CD4-positive, alpha-beta T cell (primary cell): Measurements from ENCODE around the gene MS4A10. TPM values are rescaled to one million over a fixed set of nuclear protein-coding genes. Genes with fewer than 3 reads are reported as not detected.

Source experiments
- ATAC-seq: fragments of 200-7000 bp; cut with Tn5 transposase; one replicate; pipeline ENCODE4 v1.10.0; 2022; ENCODE audit warnings: mild to moderate bottlenecking; ENCODE audit not compliant: poor library complexity
- CTCF ChIA-PET: fragments of 350-600 bp; sonication (Branson Sonifier 250); formaldehyde crosslinking; loops from one replicate; lab custom pipeline; 2021; ENCODE audit warnings: antibody characterized with exemption, inconsistent platforms; lab: Charles Lee
- POLR2A ChIA-PET: fragments of 350-600 bp; sonication (Branson Sonifier 250); formaldehyde crosslinking; loops from one replicate; lab custom pipeline; 2021; ENCODE audit warnings: antibody characterized with exemption, inconsistent platforms; lab: Charles Lee
- DNase-seq, 14 experiments: peaks; one replicate each; pipeline ENCODE4 v3.0.0-alpha.2; 2013 to 2020; ENCODE audit warnings: mixed read lengths in 2 of 14
- H3K27ac ChIP-seq, 2 donors: one replicate each; pipeline versions ENCODE4 v1.5.1 to v1.7.0; 2013; ENCODE audit warnings: low read length in 2 of 2, low read depth in 1 of 2, mild to moderate bottlenecking in 1 of 2
- H3K27me3 ChIP-seq, 2 experiments: 1 replicate in 1 of 2; 2 replicates in 1 of 2; pipeline versions ENCODE4 v1.6.1 to v1.7.0; 2013; ENCODE audit warnings: low read length in 2 of 2, control low read depth in 1 of 2, mild to moderate bottlenecking in 1 of 2, moderate library complexity in 1 of 2; ENCODE audit not compliant: insufficient read depth in 2 of 2, control insufficient read depth in 1 of 2
- H3K36me3 ChIP-seq: one replicate; pipeline ENCODE4 v1.6.1; 2013; ENCODE audit warnings: low read length, control low read depth; ENCODE audit not compliant: insufficient read depth
- H3K4me1 ChIP-seq: one replicate; pipeline ENCODE4 v1.6.1; 2013; ENCODE audit warnings: low read length, control low read depth; ENCODE audit not compliant: insufficient read depth
- H3K4me3 ChIP-seq: one replicate; pipeline ENCODE4 v1.5.1; 2013; ENCODE audit warnings: mild to moderate bottlenecking, low read length, moderate library complexity
- H3K9me3 ChIP-seq, 2 experiments: 1 replicate in 1 of 2; 2 replicates in 1 of 2; pipeline versions ENCODE4 v1.6.1 to v1.7.0; 2013; ENCODE audit warnings: low read length in 2 of 2, mild to moderate bottlenecking in 2 of 2, control low read depth in 1 of 2, moderate library complexity in 1 of 2; ENCODE audit not compliant: control insufficient read depth in 1 of 2, insufficient read depth in 1 of 2
- H3K27ac Mint-ChIP-seq: one replicate; pipeline ENCODE4 v1.8.0; 2020; ENCODE audit warnings: mixed read lengths
- H3K27me3 Mint-ChIP-seq: one replicate; pipeline ENCODE4 v1.8.0; 2021; ENCODE audit warnings: mixed read lengths
- H3K36me3 Mint-ChIP-seq: one replicate; pipeline ENCODE4 v1.8.0; 2021; ENCODE audit warnings: low read depth, mixed read lengths
- H3K4me1 Mint-ChIP-seq: one replicate; pipeline ENCODE4 v1.8.0; 2021; ENCODE audit warnings: low read depth, mixed read lengths
- H3K4me3 Mint-ChIP-seq: one replicate; pipeline ENCODE4 v1.8.0; 2020; ENCODE audit warnings: mild to moderate bottlenecking, mixed read lengths
- H3K9me3 Mint-ChIP-seq: one replicate; pipeline ENCODE4 v1.8.0; 2020; ENCODE audit warnings: mixed read lengths
- intact Hi-C, 2 experiments: fragments of 100-400 bp; cut with DNase I in 1 of 2; cut with micrococcal nuclease in 1 of 2; formaldehyde crosslinking; loops; one replicate each; pipeline versions ENCODE4 v1.15.1 to v1.9.0; 2023 to 2025; cut with DNase I, micrococcal nuclease
- total RNA-seq, 174 experiments: library from RNA in 2 of 174; stranded (reverse) in 2 of 174; gene quantifications; one replicate each; pipeline ENCODE4 v1.2.3 and lab custom pipeline; 2021 to 2026
- TF ChIP-seq, protein P1 (sequence below): fragments of 200-600 bp; IDR thresholded peaks from one replicate; pipeline ENCODE4 v1.8.0; 2022; ENCODE audit warnings: antibody characterized with exemption, mild to moderate bottlenecking

Gene MS4A10
- total RNA-seq, 2 experiments from 2014 or later: not detected

- ChIA-PET CTCF (no interaction called here), POLR2A (no interaction called here)
- no peaks in the 10 kb centered on the region for H3K27me3 Mint-ChIP-seq
Observed at GRCh38 chr11:60772666-60773065, 12.5 kb upstream of the MS4A10 start.

DNA sequence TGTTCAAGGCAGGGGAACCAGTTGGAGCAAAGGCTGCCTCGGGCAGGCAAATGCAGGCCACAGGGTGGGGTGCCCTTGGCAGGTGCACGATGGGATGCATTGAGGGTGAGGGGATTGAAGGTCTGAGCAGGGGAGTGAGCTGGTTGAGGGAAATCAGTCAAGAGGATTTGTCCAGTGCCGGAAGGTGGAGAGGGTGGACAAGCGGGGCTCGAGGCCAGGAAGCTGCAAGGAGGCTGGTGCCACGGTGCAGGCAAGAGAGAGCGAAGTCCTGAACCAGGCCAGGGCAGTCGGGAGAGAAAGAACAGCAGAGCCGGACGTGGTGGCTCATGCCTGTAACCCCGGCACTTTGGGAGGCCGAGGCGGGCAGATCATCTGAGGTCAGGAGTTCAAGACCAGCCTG is 10.4 kb upstream of the MS4A10 start:
- ChIA-PET POLR2A (interaction anchor here (0.6 kb wide), 1 partner anchor 137 kb away, joined by 3 read pairs; no protein-coding TSS in a partner anchor), CTCF (interaction anchor here (1.0 to 1.4 kb wide), 8 partner anchors 8 to 742 kb away, joined by 3 to 7 read pairs (median 5); partner anchors contain the start of gene MS4A10)
- Histone ChIP-seq H3K27ac (no peak overlapping the region), H3K27me3 (no peaks in the 10 kb centered on the region), H3K36me3 (no peaks in the 10 kb centered on the region), H3K9me3 (no peaks in the 10 kb centered on the region), H3K4me3 (no peak overlapping the region), H3K4me1 (peaks cover 7% of the 10 kb centered on the region)
- TF ChIP-seq, protein P1, sequence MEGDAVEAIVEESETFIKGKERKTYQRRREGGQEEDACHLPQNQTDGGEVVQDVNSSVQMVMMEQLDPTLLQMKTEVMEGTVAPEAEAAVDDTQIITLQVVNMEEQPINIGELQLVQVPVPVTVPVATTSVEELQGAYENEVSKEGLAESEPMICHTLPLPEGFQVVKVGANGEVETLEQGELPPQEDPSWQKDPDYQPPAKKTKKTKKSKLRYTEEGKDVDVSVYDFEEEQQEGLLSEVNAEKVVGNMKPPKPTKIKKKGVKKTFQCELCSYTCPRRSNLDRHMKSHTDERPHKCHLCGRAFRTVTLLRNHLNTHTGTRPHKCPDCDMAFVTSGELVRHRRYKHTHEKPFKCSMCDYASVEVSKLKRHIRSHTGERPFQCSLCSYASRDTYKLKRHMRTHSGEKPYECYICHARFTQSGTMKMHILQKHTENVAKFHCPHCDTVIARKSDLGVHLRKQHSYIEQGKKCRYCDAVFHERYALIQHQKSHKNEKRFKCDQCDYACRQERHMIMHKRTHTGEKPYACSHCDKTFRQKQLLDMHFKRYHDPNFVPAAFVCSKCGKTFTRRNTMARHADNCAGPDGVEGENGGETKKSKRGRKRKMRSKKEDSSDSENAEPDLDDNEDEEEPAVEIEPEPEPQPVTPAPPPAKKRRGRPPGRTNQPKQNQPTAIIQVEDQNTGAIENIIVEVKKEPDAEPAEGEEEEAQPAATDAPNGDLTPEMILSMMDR: no peak
- ATAC-seq: no peak
- Mint-ChIP-seq H3K4me1 (peaks cover 6% of the 10 kb centered on the region), H3K27ac (no peak overlapping the region), H3K4me3 (no peak overlapping the region), H3K36me3 (no peaks in the 10 kb centered on the region), H3K27me3 (no peaks in the 10 kb centered on the region), H3K9me3 (no peaks in the 10 kb centered on the region)
- intact Hi-C loops: loop anchor here (1.0 to 5.0 kb wide), 4 partner anchors 112 to 413 kb away; no protein-coding TSS in a partner anchor
- DNase-seq: no peak

More at GRCh38 chr11:60772666-60773065, 12.5 kb upstream of the MS4A10 start:
- peaks cover 6% of the 10 kb centered on the region for H3K4me1 Mint-ChIP-seq
- Histone ChIP-seq H3K27ac (no peak overlapping the region), H3K36me3 (no peaks in the 10 kb centered on the region), H3K4me3 (no peak overlapping the region), H3K9me3 (no peaks in the 10 kb centered on the region), H3K4me1 (peaks cover 7% of the 10 kb centered on the region), H3K27me3 (no peaks in the 10 kb centered on the region)
- intact Hi-C loops: no loop called here
- TF ChIP-seq, protein P1: no peak
- no peak overlapping the region for H3K4me3 Mint-ChIP-seq
- H3K27ac Mint-ChIP-seq: no peak overlapping the region
- no peaks in the 10 kb centered on the region for H3K9me3 Mint-ChIP-seq
- no peak for DNase-seq
- no peaks in the 10 kb centered on the region for H3K36me3 Mint-ChIP-seq
- ATAC-seq: no peak

DNA sequence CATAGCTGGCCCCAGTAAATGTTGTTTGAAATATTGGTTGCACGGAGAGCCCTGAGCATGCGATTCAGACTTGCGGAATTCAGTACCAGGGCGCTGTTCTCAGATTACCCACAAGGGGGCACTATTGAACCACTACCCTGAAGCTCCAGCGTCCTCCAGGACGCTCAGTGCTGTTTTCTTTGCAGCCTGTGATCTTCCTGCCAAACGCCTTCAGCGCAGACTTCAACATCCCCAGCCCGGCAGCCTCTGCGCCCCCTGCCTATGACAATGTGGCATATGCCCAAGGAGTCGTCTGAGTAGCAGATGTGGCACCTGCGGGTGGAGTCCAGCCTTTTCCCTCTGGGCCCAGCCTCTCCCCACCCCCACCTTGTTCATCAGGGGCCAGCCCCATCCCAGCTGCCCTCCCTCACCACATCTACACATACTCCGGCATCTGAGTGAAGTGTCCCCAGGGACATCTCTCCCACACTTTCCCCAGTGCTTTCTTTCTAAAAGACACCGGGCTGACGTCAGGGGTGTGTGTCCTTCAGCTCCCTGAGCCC is 9.6 kb upstream of the MS4A10 start:
- H3K4me3 ChIP-seq: no peak overlapping the region
- Mint-ChIP-seq H3K36me3 (no peaks in the 10 kb centered on the region), H3K27ac (no peak overlapping the region), H3K9me3 (no peaks in the 10 kb centered on the region), H3K4me1 (peaks cover 6% of the 10 kb centered on the region), H3K4me3 (no peak overlapping the region), H3K27me3 (no peaks in the 10 kb centered on the region)
- ATAC-seq: peak; percentile 99
- no peak overlapping the region for H3K27ac ChIP-seq
- DNase-seq: peak; percentile 70 to 92 (median 81)
- no peaks in the 10 kb centered on the region for H3K36me3 ChIP-seq
- intact Hi-C loops: loop anchor here (1.0 to 5.0 kb wide), 4 partner anchors 111 to 412 kb away; no protein-coding TSS in a partner anchor
- TF ChIP-seq, protein P1: peak; percentile 79
- POLR2A ChIA-PET: interaction anchor here (0.6 kb wide), 1 partner anchor 137 kb away, joined by 3 read pairs; no protein-coding TSS in a partner anchor
- H3K4me1 ChIP-seq: peaks cover 7% of the 10 kb centered on the region
- H3K27me3 ChIP-seq: no peaks in the 10 kb centered on the region
- no peaks in the 10 kb centered on the region for H3K9me3 ChIP-seq
- CTCF ChIA-PET: interaction anchor here (0.7 to 1.4 kb wide), 10 partner anchors 9 to 741 kb away, joined by 3 to 7 read pairs (median 4); partner anchors contain the start of gene MS4A10
